Amniotic stem cell (primary cell): ENCODE measurements around the gene OGFR.
A peak's percentile ranks its signal among the peaks of the same experiment; 100 is the strongest.
"Not testable (repeated sequence)": the region's sequence is repeated elsewhere in the genome, so short reads cannot be mapped to it uniquely, and the experiment has no call there.

ENCODE experiments used
- DNase-seq: peaks from one replicate; lab custom pipeline; 2025; lab: John Stamatoyannopoulos, UW

OGFR gene

GRCh38 chr20:62839816-62840215, 35.2 kb downstream of the OGFR start:
- DNase-seq, result no peak

- no peak for DNase-seq
These were observed 35.9 kb downstream of the OGFR start for GRCh38 chr20:62840244-62841197.

DNA sequence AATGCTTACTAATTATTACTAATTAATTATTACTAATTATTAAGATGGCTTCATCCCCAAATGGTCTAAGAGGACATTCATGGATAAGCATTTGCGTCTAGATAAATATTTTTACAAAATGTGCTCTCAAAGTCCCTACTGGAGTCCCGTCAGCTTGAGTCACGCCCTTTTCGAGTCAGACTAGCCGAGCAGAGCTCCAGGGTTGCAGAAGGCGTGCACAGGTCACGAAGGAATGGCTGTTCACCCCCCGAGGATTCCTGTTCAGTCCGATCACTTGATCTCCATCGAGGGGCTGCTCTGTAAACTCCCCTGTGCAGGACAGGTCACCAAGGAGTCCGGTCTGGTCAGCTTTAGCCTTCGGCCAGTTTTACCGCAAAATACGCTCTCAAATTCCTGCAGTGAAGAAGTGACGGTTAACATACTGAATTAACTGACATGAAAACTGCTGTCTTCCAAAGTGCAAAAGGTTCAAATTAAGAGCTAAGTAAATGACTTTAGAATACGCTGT, 37.1 kb downstream of the OGFR start:
- no peak for DNase-seq

DNA sequence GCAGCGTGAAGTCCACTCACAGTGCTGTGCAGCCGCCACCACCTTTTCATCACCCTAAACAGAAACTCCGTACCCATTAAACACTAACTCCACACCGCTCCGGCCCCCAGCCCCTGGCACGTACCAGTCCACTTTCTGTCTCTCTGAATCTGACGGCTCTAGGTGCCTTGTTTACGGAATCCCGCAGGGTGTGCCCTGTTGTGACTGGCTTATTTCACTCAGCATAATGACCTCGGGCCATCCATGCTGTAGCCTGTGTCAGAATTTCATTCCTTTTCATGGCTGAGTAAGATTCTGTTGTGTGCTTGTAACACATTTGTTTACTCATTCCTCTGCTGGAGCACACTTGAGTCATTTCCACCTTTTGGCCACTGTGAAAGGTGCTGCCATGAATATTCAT, 39.0 kb downstream of the OGFR start:
- no peak for DNase-seq

DNA sequence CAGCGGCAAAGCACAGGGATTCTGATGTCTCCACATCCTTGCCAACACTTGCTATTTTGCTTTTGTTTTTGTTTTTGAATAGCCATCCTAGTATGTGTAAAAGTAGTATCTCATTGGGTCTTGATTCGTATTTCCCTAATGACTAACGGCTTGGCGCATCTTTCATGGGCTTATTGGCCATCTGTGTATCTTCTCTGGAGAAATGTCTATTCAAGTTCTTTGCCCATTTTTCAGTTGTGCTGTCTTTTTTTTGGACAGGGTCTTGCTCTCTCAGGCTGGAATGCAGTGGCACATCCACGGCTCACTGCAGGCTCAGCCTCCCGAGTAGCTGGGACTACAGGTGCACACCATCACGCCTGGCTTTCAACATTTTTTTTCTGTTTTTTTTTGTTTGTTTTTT, 39.5 kb downstream of the OGFR start:
- DNase-seq, result no peak

- no peak for DNase-seq
These were observed 41.0 kb downstream of the OGFR start for GRCh38 chr20:62845416-62846160.

GRCh38 chr20:62846166-62846890, 41.7 kb downstream of the OGFR start:
- DNase-seq, result no peak

DNA sequence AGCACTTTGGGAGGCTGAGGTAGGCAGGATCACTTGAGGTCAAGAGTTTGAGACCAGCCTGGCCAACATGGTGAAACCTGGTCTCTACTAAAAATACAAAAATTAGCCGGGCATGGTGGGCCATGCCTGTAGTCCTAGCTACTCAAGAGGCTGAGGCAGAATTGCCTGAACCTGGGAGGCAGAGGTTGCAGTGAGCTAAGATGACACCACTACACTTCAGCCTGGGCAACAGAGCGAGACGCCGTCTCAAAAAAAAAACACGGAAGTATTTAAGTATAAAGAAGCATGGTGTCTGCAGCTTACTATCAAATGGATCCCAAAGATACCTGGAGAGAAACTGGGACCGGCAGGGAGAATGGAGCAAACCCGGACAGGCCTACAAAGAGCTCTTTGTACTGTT, 44.3 kb downstream of the OGFR start:
- DNase-seq, result not testable (repeated sequence)

DNA sequence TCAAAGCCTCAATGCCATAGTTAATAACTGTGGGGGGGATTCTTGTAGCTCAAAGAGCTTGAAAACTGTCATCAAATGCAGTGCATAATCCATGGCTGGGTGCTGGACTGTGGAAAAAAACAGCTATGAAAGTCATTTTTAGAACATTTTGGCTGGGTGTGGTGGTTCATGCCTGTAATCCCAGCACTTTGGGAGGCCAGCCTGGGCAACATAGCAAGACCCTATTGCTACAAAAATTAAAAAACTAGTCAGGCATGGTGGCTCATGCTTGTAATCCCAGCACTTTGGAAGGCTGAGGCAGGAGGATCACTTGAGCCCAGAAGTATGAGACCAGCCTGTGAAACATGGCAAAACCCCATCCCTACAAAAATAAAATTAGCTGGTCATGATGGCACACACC, 44.8 kb downstream of the OGFR start:
- no peak for DNase-seq

- no peak for DNase-seq
These were observed 45.8 kb downstream of the OGFR start for GRCh38 chr20:62850333-62850974.

GRCh38 chr20:62852196-62852595, 47.6 kb downstream of the OGFR start:
- no peak for DNase-seq

GRCh38 chr20:62852841-62853240, 48.2 kb downstream of the OGFR start:
- no peak for DNase-seq

DNA sequence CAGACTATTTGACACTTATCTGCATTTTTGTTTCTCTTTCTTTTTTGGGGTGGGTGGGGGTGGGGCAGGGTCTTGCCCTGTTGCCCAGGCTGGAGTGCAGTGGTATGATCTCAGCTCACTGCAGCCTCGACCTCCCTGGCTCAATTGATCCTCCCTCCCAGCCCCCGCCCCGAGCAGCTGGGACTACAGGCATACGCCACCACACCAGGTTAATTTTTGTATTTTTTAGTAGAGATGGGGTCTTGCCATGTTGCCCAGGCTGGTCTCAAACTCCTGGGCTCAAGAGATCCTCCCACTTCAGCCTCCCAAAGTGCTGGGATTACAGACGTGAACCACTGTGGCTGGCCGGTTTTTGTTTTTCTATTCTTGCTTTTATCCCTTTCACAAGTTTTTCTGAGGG, 48.7 kb downstream of the OGFR start:
- DNase-seq, result not testable (repeated sequence)

- DNase-seq, result no peak
These were observed 49.5 kb downstream of the OGFR start for GRCh38 chr20:62854121-62854520.

DNA sequence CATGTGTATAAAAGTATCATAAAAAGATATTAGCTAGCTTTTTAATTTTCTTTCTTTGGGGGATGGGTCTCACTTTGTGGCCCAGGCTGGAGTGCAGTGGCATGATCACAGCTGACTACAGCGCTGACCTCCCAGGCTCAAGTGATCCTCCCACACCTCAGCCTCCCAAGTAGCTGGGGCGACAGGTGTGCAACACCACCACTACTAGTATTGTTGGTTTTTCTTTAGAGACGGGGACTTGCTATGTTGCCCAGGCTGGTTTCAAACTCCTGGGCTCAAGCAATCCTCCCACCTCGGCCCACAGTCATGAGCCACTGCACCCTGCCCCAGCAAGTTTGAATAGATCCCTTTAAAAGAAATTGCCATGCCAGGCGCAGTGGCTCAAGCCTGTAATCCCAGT, 50.5 kb downstream of the OGFR start:
- no peak for DNase-seq

DNA sequence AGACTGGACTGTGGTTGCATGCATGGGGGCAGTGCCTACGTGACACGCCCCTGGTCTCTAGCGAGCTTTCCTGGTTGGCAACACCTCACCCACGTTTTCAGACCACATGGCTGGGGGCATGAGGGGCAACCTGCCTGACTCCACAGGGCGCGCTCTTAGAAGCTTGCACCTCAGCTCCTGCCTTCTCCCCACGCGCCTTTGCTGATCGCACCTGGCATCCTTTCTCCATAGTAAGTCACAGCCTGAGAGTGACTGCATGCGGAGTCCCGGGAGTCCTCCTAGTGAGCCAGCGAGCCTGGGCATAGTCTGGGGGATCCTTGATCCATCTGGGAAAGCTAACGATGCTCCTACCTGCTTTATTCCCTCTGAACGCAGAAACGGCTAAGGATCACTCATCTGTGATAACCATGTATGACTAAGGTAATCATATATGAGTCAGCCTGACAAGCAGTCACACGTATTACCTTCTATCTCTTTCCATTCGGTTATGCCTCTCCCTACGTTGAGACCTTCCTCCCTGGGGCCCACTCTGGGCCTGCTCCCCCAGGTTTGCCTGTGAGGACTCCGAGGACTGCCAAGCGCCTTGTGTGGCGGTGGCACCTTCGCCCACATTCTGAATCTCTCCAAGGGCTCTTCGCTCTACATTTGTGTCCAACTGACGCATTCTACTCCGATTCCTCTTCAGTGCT, 52.4 kb downstream of the OGFR start:
- no peak for DNase-seq

DNA sequence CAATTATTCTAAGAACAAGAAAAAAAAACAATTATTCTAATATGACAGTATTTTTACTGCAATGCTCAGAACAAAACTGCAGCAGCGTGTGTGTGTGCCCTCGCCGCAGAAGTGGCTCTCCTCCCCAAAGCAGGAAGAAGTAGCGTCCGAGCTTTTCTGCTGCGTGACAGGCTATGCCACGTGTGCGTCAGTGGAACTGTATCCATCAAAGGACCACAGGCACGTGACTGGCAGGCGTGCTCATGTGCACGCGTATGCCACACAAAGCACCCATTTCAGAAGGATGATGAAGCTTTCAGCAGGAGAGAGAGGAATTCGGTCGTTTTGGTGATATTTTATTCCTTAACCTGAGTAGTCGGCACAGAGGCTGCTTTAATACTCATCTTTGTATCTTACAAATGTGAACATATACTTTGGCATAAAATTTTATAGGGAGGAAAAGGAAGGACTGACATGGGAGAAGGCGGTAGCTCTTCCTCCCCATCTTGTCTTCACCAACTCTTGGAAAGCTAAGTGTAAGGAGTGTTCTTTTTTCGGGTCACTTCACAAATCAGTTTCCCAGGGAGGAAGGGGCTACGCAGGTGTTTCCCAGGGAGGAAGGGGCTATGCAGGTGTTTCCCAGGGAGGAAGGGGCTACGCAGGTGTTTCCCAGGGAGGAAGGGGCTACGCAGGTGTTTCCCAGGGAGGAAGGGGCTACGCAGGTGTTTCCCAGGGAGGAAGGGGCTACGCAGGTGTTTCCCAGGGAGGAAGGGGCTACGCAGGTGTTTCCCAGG, 53.6 kb downstream of the OGFR start:
- DNase-seq, result no peak

DNA sequence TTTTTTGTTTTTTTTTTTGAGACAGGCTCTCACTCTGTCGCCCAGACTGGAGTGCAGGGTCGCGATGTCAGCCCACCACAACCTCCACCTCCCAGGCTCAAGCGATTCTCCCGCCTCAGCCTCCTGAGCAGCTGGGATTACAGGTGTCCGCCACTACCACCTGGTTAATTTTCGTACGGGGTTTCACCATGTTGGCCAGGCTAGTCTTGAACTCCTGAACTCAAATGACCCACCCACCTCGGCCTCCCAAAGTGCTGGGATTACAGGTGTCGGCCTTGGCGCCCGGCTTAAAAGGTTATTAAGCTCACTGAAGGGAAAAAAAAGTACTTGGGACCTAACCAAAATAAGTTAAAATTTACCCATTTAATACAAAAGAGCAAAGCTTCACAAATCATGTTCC, 55.1 kb downstream of the OGFR start:
- no peak for DNase-seq

DNA sequence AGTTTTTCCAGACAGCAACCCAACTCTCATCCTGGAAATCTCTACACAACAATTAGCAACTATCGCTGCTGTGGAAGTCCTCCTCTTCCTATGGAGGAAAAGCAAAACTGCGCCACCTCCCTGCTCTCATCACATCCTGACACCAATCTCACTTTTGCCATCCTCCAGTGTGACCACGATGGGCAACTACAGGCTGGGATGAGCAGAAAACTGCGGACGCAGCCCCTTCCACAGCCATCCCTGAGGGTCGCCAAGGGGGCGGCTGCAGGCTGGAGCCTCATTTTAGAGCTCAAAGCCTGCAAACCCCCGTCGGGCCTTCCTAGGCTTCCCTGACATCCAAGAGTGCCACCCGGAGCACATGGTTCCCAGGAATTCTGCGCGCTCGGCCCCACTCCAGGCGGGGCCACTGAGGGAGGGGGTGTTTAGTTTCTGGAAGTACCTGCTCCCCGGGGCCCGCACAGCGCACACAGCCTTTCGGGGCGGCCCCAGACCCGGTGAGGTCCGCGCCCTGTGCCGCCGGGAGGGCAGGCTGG, 55.8 kb downstream of the OGFR start:
- peak; percentile 16 for DNase-seq
